SJSA1 (cell line): ENCODE data around the gene PSMC4. TPM values are rescaled to one million over a fixed set of nuclear protein-coding genes. Genes with fewer than 3 reads are reported as not detected.

ENCODE experiments used
- DNase-seq, 2 experiments: peaks; one replicate each; pipeline ENCODE4 v3.0.0-alpha.2; 2015 to 2020; ENCODE audit warnings: low spot score in 2 of 2, low read depth in 1 of 2
- H3K27ac ChIP-seq: fragments of 250-450 bp; sonication (Bioruptor Pico); 2 replicates; pipeline ENCODE4 v1.5.1; 2020; ENCODE audit warnings: mild to moderate bottlenecking, moderate library complexity
- H3K27me3 ChIP-seq: fragments of 250-450 bp; sonication (Bioruptor Pico); replicated peaks from 2 replicates; pipeline ENCODE4 v1.5.1; 2020; ENCODE audit warnings: mild to moderate bottlenecking, moderate library complexity
- H3K36me3 ChIP-seq: fragments of 250-450 bp; sonication (Bioruptor Pico); 2 replicates; pipeline ENCODE4 v1.5.1; 2020; ENCODE audit warnings: mild to moderate bottlenecking
- H3K4me1 ChIP-seq: fragments of 250-450 bp; sonication (Bioruptor Pico); replicated peaks from 2 replicates; pipeline ENCODE4 v1.6.1; 2021; ENCODE audit warnings: mild to moderate bottlenecking
- H3K4me3 ChIP-seq: fragments of 250-450 bp; sonication (Bioruptor Pico); 2 replicates; pipeline ENCODE4 v1.5.1; 2020; ENCODE audit warnings: mild to moderate bottlenecking
- H3K9me3 ChIP-seq: fragments of 250-450 bp; sonication (Bioruptor Pico); replicated peaks from 2 replicates; pipeline ENCODE4 v1.5.1; 2020; ENCODE audit warnings: mild to moderate bottlenecking
- total RNA-seq: library from RNA; depleted of rRNA; stranded (reverse); fragments of >200 nt; shearing (Covaris generic); gene quantifications from 2 replicates; pipeline ENCODE4 v1.2.3, GENCODE V29; 2014

PSMC4 gene
- total RNA-seq, 1 experiment from 2014 or later, result 174 TPM

- no peaks in the 10 kb centered on the region for H3K9me3 ChIP-seq
- DNase-seq, result no peak
Measured at GRCh38 chr19:39937094-39937720, 33.8 kb upstream of the PSMC4 start.

DNA sequence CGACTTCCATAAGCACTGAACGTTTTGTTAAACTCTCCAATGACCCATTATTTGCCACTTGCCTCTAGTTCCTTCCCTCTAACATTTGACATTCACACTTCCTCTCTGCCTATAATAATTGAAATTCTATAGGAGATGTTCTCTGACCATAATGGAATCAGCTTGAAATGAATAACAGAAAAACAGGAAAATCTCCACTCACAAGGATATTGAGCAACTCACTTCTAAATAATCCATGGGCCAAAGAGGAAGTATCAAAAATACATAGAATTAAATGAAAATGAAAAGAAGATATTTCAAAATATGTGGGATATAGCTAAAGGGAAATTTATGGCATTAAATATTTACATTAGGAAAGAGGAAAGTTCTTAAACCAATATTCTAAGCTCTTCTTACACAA, 33.2 kb upstream of the PSMC4 start:
- H3K36me3 ChIP-seq, result no peaks in the 10 kb centered on the region
- H3K27ac ChIP-seq, result no peak overlapping the region
- DNase-seq, result no peak
- H3K4me1 ChIP-seq, result no peaks in the 10 kb centered on the region
- no peak overlapping the region for H3K4me3 ChIP-seq
- H3K9me3 ChIP-seq, result no peaks in the 10 kb centered on the region
- 0 out of 2 replicates have a peak, but pooled peaks cover 2% of the 10 kb centered on the region for H3K27me3 ChIP-seq

More at GRCh38 chr19:39937094-39937720, 33.8 kb upstream of the PSMC4 start:
- H3K27ac ChIP-seq, result no peak overlapping the region
- H3K4me3 ChIP-seq, result no peak overlapping the region
- no peaks in the 10 kb centered on the region for H3K36me3 ChIP-seq
- 0 out of 2 replicates have a peak, but pooled peaks cover 2% of the 10 kb centered on the region for H3K27me3 ChIP-seq
- H3K4me1 ChIP-seq, result no peaks in the 10 kb centered on the region

DNA sequence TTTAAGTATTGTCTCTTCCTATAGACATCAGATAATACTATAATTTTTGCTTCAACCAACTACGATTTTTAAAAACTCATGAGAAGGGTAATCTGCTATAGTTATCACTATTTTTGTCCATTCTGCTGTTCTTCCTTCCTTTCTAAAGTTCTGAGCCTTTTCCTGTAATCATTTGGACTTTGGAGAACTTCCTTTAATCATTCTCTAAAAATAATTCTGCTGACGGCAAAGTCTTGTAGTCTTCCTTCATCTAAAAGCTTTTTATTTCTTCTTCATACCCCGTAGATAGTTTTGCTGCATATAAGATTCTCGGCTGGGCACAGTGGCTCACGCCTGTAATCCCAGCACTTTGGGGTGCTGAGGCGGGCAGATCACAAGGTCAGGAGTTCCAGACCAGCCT, 31.4 kb upstream of the PSMC4 start:
- H3K9me3 ChIP-seq, result no peaks in the 10 kb centered on the region
- no peak overlapping the region for H3K4me3 ChIP-seq
- 0 out of 2 replicates have a peak, but pooled peaks cover 2% of the 10 kb centered on the region for H3K27me3 ChIP-seq
- no peak overlapping the region for H3K27ac ChIP-seq
- H3K36me3 ChIP-seq, result no peaks in the 10 kb centered on the region
- DNase-seq, result no peak
- no peaks in the 10 kb centered on the region for H3K4me1 ChIP-seq

- no peaks in the 10 kb centered on the region for H3K36me3 ChIP-seq
- H3K9me3 ChIP-seq, result no peaks in the 10 kb centered on the region
Measured at GRCh38 chr19:39940221-39940833, 30.6 kb upstream of the PSMC4 start.

GRCh38 chr19:39941151-39941550, 29.8 kb upstream of the PSMC4 start:
- Histone ChIP-seq H3K36me3 (no peaks in the 10 kb centered on the region), H3K4me3 (no peak overlapping the region), H3K9me3 (no peaks in the 10 kb centered on the region), H3K4me1 (no peaks in the 10 kb centered on the region), H3K27me3 (0 out of 2 replicates have a peak, but pooled peaks cover 2% of the 10 kb centered on the region), H3K27ac (no peak overlapping the region)
- no peak for DNase-seq

More at GRCh38 chr19:39940221-39940833, 30.6 kb upstream of the PSMC4 start:
- Histone ChIP-seq H3K27ac (no peak overlapping the region), H3K4me1 (no peaks in the 10 kb centered on the region), H3K4me3 (no peak overlapping the region), H3K27me3 (0 out of 2 replicates have a peak, but pooled peaks cover 2% of the 10 kb centered on the region)
- DNase-seq, result no peak

- Histone ChIP-seq H3K4me3 (no peak overlapping the region), H3K27ac (no peak overlapping the region), H3K4me1 (no peaks in the 10 kb centered on the region), H3K36me3 (no peaks in the 10 kb centered on the region), H3K9me3 (no peaks in the 10 kb centered on the region), H3K27me3 (0 out of 2 replicates have a peak, but pooled peaks cover 2% of the 10 kb centered on the region)
- no peak for DNase-seq
Measured at GRCh38 chr19:39941615-39942365, 29.2 kb upstream of the PSMC4 start.

GRCh38 chr19:39942366-39942730, 28.6 kb upstream of the PSMC4 start:
- H3K27me3 ChIP-seq, result 0 out of 2 replicates have a peak, but pooled peaks cover 2% of the 10 kb centered on the region
- no peaks in the 10 kb centered on the region for H3K4me1 ChIP-seq
- H3K36me3 ChIP-seq, result no peaks in the 10 kb centered on the region
- no peak overlapping the region for H3K27ac ChIP-seq
- no peaks in the 10 kb centered on the region for H3K9me3 ChIP-seq
- DNase-seq, result no peak
- no peak overlapping the region for H3K4me3 ChIP-seq

GRCh38 chr19:39943586-39943985, 27.4 kb upstream of the PSMC4 start:
- H3K4me3 ChIP-seq, result no peak overlapping the region
- H3K4me1 ChIP-seq, result no peaks in the 10 kb centered on the region
- H3K27me3 ChIP-seq, result no peaks in the 10 kb centered on the region
- H3K36me3 ChIP-seq, result no peaks in the 10 kb centered on the region
- H3K27ac ChIP-seq, result no peak overlapping the region
- H3K9me3 ChIP-seq, result no peaks in the 10 kb centered on the region
- DNase-seq, result no peak

DNA sequence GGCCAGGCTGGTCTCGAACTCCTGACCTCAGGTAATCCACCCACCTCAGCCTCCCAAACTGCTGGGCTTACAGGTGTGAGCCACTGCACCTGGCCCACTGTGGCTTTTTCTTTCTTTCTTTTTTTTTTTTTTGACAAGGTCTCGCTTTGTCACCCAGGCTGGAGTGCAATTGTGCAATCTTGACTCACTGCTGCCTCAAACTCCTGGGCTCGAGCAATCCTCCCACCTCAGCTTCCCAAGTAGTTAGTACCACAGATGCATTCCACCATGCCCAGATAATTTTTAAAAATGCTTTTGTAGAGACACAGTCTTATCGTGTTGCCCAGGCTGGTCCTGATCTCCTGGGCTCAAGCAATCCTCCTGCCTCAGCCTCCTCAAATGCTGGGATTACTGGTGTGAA, 24.4 kb upstream of the PSMC4 start:
- Histone ChIP-seq H3K9me3 (no peaks in the 10 kb centered on the region), H3K36me3 (no peaks in the 10 kb centered on the region), H3K27ac (no peak overlapping the region), H3K4me1 (no peaks in the 10 kb centered on the region), H3K27me3 (no peaks in the 10 kb centered on the region), H3K4me3 (no peak overlapping the region)
- no peak for DNase-seq

DNA sequence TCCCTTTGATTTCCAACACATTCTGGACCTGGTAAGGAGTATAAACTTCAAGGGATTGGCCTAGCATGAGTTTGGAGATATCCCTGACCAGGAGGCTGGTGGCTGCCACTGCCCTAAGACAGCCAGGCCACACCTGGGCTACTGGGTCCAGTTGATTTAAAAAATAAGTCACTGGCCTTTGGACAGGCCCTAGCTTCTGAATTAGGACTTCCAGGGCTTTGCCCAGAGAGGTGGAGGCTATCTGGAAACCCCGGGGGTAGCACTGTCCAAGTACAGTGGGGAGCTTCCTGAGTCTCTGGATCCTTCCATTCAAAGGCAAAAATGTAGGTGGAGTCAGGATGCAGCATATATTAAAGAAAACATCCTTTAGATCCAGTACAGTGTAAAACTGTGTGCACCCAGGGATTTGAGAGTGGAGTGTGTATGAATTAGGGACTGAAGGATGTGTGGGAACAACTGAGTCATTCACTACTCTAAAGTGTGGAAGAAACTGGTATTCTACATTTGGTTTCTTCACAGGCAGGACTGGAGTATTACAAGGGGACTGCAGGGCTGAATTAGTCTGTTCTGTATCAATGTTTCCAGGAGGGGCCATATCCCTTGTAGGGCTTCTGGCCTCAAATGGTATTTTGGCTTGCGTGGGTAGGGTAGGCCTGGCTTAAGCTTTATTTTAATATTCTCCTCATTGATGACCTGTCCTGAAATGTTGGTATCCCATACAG, 21.8 kb upstream of the PSMC4 start:
- no peak overlapping the region for H3K4me3 ChIP-seq
- no peak for DNase-seq

GRCh38 chr19:39951065-39951650, 19.8 kb upstream of the PSMC4 start:
- H3K4me1 ChIP-seq, result no peaks in the 10 kb centered on the region
- H3K4me3 ChIP-seq, result no peak overlapping the region
- H3K9me3 ChIP-seq, result no peaks in the 10 kb centered on the region
- no peaks in the 10 kb centered on the region for H3K27me3 ChIP-seq
- no peaks in the 10 kb centered on the region for H3K36me3 ChIP-seq
- H3K27ac ChIP-seq, result no peak overlapping the region
- DNase-seq, result no peak

More for the DNA sequence above, 21.8 kb upstream of the PSMC4 start:
- Histone ChIP-seq H3K27me3 (no peaks in the 10 kb centered on the region), H3K27ac (no peak overlapping the region), H3K9me3 (no peaks in the 10 kb centered on the region), H3K4me1 (no peaks in the 10 kb centered on the region), H3K36me3 (no peaks in the 10 kb centered on the region)

- H3K4me3 ChIP-seq, result no peak overlapping the region
- no peak for DNase-seq
- H3K27ac ChIP-seq, result no peak overlapping the region
- no peaks in the 10 kb centered on the region for H3K4me1 ChIP-seq
- H3K36me3 ChIP-seq, result no peaks in the 10 kb centered on the region
- H3K9me3 ChIP-seq, result no peaks in the 10 kb centered on the region
- no peaks in the 10 kb centered on the region for H3K27me3 ChIP-seq
Measured at GRCh38 chr19:39951686-39952085, 19.3 kb upstream of the PSMC4 start.

GRCh38 chr19:39953915-39954314, 17.1 kb upstream of the PSMC4 start:
- no peaks in the 10 kb centered on the region for H3K4me1 ChIP-seq
- H3K36me3 ChIP-seq, result no peaks in the 10 kb centered on the region
- H3K27ac ChIP-seq, result no peak overlapping the region
- no peaks in the 10 kb centered on the region for H3K27me3 ChIP-seq
- no peaks in the 10 kb centered on the region for H3K9me3 ChIP-seq
- no peak overlapping the region for H3K4me3 ChIP-seq
- no peak for DNase-seq
